Measurements from ENCODE around the gene SEC22B.
"Not testable (repeated sequence)": the region's sequence is repeated elsewhere in the genome, so short reads cannot be mapped to it uniquely, and the experiment has no call there.

The SEC22B gene

DNA sequence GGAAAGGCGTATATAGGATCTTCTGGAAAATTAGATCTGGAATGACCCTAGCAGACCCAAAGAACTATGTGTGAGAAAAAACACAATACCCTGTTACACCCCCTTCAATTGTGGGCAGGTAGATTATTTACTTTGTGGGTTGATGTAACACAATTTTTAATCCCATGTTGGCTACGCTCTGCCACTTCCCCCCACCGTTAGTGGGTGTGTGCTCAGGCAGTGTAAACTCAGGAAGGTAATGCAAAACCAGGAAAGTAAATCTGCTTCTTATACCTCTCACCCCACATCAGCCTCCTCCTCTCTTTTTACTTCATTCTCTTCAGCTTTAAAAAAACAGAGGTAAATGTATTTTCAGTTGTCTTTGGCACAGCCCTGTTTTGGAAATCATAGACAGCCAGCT, 63.2 kb downstream of the SEC22B start:
- not testable (repeated sequence) for DNase-seq (ENCODE audit: low read depth)

DNA sequence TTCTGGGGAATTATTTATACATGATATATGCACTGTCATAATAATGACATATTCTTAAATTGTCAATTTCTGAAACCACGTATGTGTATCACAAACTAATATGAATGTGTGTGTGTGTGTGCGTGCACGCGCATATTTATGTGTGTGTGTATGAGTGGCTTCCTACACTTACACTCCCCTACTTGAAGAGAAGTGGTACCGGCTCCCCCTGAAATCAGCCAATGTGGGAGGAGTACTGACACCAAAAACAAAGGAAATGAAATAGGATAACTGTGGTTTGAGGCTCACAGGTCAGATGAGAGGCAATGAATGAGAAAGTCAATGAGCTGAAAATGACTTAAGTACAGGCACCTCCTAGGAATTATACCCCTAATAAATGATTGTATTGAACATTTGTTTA, 64.1 kb downstream of the SEC22B start:
- peak; percentile 41 for DNase-seq (ENCODE audit: low read depth)

DNA sequence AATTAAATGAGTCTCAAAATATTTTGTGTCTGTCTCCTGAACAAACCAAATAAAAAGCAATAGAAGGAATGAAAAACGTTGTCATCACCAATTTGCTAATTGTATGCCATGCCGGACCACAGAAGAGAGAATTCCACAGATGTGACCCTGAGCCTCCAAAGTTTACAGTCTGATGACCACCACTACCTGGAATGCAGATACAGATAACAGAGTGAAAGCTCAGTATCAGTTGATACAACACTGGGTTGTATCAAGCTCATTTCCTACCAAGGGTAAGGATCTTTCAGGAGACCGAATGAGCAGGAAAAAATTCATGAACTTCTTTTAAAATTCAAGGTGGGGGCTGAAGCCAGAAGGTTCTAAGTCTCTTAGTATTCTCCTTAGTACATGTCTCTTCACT, 64.5 kb downstream of the SEC22B start:
- DNase-seq (ENCODE audit: low read depth), result not testable (repeated sequence)

DNA sequence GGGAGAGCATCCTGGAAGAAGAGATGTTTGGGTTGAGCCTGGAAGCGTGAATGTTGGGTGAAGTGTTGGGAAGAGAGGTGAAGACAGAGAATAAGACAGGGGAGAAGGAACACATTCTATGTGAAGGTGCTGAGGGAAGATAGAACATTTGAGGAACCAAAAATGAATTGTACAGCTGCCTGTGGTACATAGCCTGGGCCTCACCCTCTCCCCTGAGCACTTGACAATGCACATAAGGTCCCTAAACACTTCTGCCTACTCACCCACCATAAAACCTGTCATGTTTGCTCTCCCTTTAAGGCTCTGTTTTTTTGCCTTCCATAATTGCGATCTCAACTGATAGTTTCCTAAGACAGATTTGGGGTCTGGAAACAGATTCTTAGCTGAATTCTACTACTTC, 65.3 kb downstream of the SEC22B start:
- DNase-seq (ENCODE audit: low read depth), result not testable (repeated sequence)

DNA sequence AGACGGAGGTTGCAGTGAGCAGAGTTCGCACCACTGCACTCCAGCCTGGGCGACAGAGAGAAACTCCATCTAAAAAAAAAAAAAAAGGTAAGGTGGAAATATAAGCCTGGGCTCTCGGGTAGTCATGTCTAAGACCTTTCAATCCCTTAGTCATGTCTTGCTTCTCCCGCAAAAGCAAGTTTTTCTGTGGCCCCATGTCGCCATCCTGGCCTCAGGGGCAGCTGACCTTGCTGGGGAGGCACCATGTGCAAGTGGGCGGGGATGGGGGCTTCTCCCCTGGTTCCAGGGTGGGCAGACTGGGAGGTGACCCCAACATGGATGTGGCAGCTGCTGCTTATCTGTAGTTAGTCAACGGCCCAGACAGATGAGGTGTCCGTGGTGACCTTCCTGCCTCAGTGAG, 66.7 kb downstream of the SEC22B start:
- not testable (repeated sequence) for DNase-seq (ENCODE audit: low read depth)

DNA sequence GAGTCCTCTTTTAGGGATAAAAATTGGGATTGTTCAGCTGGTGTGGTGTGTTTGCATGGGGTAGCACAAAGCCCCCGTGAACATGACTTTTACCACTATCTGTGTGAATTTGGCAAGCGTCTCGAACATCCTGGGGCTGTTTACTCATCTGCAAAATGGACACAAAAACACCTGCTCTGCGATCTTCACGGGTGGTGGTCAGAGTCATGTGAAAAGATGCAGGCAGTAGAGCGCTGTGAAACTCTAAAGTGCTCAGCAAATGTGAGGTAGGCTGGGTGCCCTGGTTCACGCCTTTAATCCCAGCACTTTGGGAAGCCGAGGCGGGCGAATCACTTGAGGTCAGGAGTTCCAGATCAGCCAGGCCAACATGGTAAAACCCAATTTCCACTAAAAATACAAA, 67.1 kb downstream of the SEC22B start:
- DNase-seq (ENCODE audit: low read depth), result not testable (repeated sequence)

DNA sequence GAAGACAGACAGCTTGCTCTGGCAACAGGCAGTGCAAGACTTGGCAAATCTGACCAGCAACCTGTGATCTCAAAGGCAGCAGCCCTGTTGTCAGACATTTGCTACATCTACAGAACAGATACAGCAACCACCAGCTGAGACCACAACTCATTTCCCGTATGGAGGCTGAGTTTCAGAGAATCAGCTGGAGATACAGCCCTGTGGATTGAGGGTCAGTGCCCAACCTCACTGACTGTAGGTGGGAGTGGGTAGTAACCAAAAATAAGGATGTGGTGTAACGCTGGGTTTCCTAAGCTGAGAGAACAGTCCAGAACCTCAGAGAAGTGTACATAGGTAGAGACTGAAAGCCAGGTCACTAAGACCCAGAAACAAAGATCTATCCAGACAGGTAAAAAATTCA, 71.0 kb downstream of the SEC22B start:
- DNase-seq (ENCODE audit: low read depth), result not testable (repeated sequence)

DNA sequence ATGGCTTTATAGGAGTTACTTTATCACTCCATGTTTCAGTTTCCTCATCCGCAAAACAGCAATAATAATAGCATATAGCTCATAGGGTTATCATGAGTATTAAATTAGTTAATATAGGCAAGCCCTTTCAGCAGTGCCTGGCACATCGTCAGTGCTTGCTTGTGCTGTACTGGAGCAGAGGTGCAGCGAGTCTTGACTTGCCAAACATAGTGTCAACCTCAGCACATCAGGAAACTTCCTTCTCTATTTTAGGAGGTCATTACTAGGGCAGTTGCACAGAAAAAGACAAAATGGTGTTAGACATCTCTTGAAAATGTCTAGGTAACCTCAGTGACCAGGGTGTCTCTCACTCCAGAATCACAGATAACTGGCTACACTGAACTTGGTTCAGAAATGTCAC, 72.6 kb downstream of the SEC22B start:
- DNase-seq (ENCODE audit: low read depth), result not testable (repeated sequence)

DNA sequence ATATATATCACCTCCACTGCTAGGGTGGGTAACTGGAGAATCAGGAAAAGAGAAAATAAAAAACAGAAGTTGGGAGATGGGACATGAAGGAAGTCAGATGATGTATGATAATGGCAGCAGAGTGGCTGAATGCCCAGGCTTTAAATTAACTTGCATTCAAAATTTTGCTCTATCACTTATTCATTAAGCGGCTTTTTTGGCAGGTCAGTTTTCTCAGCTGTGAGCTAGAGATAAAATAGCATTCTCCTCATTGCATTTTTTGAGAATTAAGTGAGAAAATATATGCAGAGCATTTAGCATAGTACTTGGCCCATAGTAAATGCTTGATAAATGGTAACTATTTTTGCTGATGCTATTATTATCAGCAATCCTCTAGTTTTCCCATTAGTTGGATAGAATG, 74.7 kb downstream of the SEC22B start:
- DNase-seq (ENCODE audit: low read depth), result not testable (repeated sequence)

Data from iris pigment epithelial cell (primary cell).